ENCODE measurements around the gene AZGP1.
A peak's percentile ranks its signal among the peaks of the same experiment; 100 is the strongest.
"Not testable (repeated sequence)": the region's sequence is repeated elsewhere in the genome, so short reads cannot be mapped to it uniquely, and the experiment has no call there.

Gene AZGP1

GRCh38 chr7:99947608-99948007 lies 28.2 kb downstream of the AZGP1 start:
- DNase-seq: no peak

GRCh38 chr7:99944497-99945070 lies 31.2 kb downstream of the AZGP1 start:
- DNase-seq: no peak

GRCh38 chr7:99943641-99944496 lies 32.0 kb downstream of the AZGP1 start:
- DNase-seq: no peak

DNA sequence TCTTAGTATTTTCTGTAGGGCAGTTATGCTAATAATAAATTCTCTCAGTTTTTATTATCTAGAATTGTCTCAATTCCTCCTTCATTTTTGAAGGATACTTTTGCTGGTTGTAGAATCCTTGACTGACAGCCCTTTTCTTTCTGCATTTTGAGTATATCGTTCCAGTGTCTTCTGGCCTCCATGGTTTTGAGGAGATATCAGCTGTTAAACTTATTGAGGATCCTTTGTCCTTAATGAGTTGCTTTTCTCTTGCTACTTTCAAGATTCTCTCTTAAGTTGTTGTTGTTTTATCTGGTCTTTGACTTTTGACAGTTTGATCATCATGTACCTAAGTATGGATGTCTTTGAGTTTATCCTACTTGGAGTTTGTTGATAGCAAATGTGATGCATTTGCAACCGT lies 37.5 kb downstream of the AZGP1 start:
- DNase-seq: no peak

- not testable (repeated sequence) for DNase-seq
These were observed 40.8 kb downstream of the AZGP1 start for GRCh38 chr7:99935009-99935408.

DNA sequence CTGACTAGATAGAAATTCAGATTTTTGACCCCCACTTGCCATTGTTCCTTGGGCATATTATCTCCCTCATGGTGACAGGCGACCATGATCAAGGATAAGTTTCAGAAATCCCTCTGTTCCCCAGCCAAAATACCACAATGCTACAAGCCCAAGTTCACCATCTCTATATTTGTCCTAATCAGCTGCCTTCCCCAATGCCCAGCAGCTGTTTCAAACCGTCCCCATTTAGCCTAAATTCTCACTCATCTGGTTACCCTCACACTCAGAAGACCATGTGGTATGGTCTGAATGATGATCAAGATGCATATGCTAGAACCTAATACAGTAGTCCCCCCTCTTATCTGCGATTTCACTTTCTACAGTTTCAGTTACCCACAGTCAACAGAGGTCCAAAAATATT lies 45.5 kb downstream of the AZGP1 start:
- DNase-seq: no peak

- no peak for DNase-seq
These were observed 46.1 kb downstream of the AZGP1 start for GRCh38 chr7:99929730-99930053.

DNA sequence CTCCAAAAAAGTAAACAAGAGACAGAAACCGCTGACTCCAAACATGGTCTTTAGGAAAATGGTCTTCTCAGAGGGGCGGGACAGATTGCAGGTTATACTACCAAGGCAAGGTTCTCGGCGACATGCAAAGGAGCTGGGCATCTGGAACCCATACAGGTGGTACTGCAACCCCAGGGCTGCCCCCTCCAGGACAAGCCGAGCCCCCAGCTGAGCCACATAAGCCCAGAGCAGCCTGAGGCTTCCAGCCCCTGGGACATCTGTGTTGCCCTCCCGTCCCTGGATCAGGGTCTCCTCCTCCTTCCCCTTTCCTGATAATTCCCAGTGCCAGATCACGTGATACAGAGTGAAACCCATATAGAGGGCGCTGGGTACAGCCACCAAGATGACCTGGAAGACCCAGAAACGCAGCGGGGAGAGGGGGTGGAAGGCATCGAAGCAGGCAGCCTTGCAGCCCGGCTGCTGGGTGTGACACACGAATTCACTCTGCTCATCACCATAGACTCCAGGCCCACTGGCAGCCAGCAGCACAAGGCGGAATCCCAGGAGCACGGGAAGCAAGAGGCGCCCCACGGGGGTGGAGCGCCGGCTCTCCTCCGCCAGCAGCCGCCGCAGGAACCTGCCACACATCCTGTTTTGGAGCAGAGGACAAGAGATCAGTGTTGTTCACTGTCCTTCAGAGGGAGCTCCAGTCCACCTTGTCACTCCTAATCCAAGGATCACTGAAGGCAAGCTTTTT lies 46.7 kb downstream of the AZGP1 start, which contains the start of gene GJC3:
Gene GJC3, minus strand, starts transcription at position 627 of the 736 bp plus-strand sequence. Its CDS starts 0 bp downstream, at position 627.
- DNase-seq: peak; percentile 42

- no peak for DNase-seq
These were observed 47.6 kb downstream of the AZGP1 start for GRCh38 chr7:99928188-99928587.

DNA sequence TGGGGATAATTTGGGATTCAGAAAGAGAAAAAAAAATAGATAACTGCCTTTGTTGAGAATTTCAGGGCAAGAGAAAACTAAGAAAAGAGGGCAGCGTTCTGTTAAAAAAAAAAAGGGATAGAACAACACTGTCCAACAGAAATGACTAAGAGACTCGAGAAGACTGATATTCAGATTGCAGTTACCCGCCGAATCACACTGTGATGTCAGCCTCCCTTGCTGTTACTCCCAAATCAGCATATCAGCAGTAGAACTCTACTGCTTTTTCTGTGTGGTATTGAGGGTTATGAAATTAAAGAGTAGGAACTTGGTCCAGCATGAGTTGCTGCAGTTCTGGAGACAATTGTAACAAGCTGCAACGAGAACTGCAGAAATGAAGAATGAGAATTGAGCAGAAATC lies 48.3 kb downstream of the AZGP1 start:
- no peak for DNase-seq

- no peak for DNase-seq
These were observed 49.5 kb downstream of the AZGP1 start for GRCh38 chr7:99926321-99926720.

GRCh38 chr7:99923200-99923599 lies 52.6 kb downstream of the AZGP1 start:
- DNase-seq: no peak

DNA sequence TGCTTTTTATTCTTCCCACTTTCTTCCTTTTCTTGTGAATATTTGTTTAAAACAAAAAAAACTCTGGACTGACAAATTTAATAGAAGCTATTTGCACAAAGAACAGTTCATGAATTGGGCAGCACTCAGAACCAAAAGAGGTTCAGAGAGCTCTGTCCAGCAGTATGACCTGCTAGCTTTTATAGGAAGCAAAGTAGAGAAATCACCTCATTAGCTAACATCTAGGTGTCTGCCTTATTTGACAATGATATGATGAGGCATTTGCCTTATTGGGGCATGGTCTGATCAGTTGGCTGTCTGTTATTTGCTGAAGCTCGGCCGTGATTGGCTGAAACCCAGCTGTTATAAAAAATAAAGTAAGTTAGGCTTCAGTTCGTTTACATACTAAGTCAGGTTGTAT lies 55.7 kb downstream of the AZGP1 start:
- DNase-seq: no peak

DNA sequence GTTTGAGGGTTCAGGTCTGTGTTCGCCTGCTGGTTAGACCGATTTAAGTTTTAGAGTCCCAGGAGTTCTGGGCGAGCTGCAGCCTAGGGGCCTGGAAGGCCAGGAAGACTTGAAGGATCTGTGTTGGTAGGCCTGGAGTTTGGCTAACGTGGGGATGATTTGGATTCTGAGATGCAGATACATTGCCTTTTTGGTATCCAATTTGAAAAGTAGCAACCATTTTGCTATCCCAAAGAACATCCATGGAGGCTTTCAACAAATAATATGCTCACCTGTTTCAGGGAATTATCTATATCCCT lies 56.1 kb downstream of the AZGP1 start:
- no peak for DNase-seq

GRCh38 chr7:99918959-99919813 lies 56.6 kb downstream of the AZGP1 start, which contains the start of gene TRIM4:
TRIM4 (minus strand) TSS chr7:99919530; CDS start chr7:99919401, 129 bp downstream.
- peak; percentile 72 for DNase-seq

Measured in NCI-H2081 treated with DMSO at 0.1 percent for 48 hours (cell line).